Activated naive CD8-positive, alpha-beta T cell treated with anti-CD3 and anti-CD28 coated beads for 36 hours (primary cell): Measurements from ENCODE around the gene ZNF423. TPM values are rescaled to one million over a fixed set of nuclear protein-coding genes. Genes with fewer than 3 reads are reported as not detected.
"Not testable (repeated sequence)": the region's sequence is repeated elsewhere in the genome, so short reads cannot be mapped to it uniquely, and the experiment has no call there.

Experiments used
- DNase-seq: peaks from one replicate; pipeline ENCODE4 v3.0.0; 2021
- H3K27ac Mint-ChIP-seq: one replicate; pipeline ENCODE4 v1.8.0; 2022; ENCODE audit warnings: mild to moderate bottlenecking, moderate library complexity, mixed read lengths
- H3K27me3 Mint-ChIP-seq: one replicate; pipeline ENCODE4 v1.8.0; 2022; ENCODE audit warnings: mild to moderate bottlenecking, mixed read lengths
- H3K36me3 Mint-ChIP-seq: one replicate; pipeline ENCODE4 v1.8.0; 2021; ENCODE audit warnings: mild to moderate bottlenecking, mixed read lengths
- H3K4me1 Mint-ChIP-seq: one replicate; pipeline ENCODE4 v1.8.0; 2021; ENCODE audit warnings: mixed read lengths
- H3K4me3 Mint-ChIP-seq: one replicate; pipeline ENCODE4 v1.8.0; 2022; ENCODE audit warnings: mild to moderate bottlenecking, moderate library complexity, mixed read lengths
- H3K9me3 Mint-ChIP-seq: one replicate; pipeline ENCODE4 v1.8.0; 2022; ENCODE audit warnings: mixed read lengths
- total RNA-seq, 2 experiments: library from RNA; stranded (reverse); gene quantifications; one replicate each; pipeline ENCODE4 v1.2.3, GENCODE V29; 2021

ZNF423 gene
- total RNA-seq, 2 experiments from 2014 or later: not detected

DNA sequence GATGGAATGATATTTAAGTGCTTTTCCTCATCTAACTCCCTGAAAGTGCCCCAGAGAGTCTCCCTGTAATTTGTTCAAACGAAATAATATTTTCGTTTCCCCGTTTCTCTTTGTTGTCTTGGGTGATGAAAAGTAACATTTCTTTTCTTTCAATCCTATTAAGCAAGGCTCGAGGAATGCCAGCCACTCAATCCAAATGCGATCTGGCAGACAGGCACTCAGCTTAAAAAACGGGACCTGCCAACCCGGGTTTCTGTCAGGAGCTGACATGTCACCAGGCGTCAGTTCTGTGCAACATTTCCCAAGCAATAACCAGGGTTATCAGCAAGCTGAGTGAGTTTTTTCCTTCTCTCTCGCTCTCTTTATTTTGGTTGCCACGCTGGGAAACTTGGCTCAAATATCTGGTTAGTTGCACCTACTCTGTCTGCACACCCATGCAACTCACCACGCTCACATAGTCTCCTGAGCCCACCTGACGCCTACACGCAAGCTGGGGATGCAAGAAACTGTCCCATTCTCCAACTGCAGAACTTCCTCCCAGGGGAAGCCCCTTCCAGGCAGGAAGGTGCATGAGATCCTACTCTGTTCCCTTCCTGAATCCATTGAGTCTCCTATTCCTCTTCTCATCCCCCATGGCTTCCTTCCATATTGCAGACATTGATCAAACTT, 274.1 kb downstream of the ZNF423 start:
- no peak overlapping the region for H3K27ac Mint-ChIP-seq
- H3K4me3 Mint-ChIP-seq: no peak overlapping the region
- no peaks in the 10 kb centered on the region for H3K36me3 Mint-ChIP-seq
- H3K9me3 Mint-ChIP-seq: no peaks in the 10 kb centered on the region
- H3K27me3 Mint-ChIP-seq: no peaks in the 10 kb centered on the region
- no peak for DNase-seq
- no peaks in the 10 kb centered on the region for H3K4me1 Mint-ChIP-seq

GRCh38 chr16:49580751-49581303, 275.1 kb downstream of the ZNF423 start:
- no peaks in the 10 kb centered on the region for H3K9me3 Mint-ChIP-seq

DNA sequence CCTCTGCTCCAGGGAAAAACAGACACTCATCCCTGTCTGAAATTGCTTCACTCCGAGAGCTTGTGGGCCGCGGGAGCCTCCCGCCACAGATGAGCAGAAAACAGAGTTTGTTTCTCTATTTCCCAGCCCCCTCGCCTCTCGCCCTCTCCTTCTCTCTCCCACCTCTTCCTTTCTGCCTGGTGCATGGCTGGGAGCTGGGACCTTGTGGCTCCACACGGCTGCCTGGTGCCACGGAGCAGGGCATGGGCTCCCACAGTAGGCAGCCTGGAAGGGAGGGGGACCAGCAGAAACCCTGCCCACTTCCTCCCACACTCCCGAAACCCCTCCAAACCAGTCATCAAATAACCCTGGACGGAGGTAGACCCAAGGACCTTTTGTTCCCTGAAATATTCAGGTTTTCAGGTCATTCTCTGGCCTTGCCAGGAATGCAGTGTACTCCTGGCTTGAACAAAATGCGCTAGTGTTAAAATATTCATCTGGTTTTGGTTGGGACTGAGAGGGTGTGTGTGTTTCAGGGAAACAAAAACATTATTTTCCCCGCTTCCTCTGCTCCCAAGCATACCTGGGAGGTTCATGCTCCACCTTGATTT, 277.4 kb downstream of the ZNF423 start:
- Mint-ChIP-seq H3K4me1 (no peaks in the 10 kb centered on the region), H3K9me3 (no peaks in the 10 kb centered on the region), H3K27me3 (no peaks in the 10 kb centered on the region), H3K27ac (no peak overlapping the region), H3K36me3 (no peaks in the 10 kb centered on the region), H3K4me3 (no peak overlapping the region)
- DNase-seq: no peak

More at GRCh38 chr16:49580751-49581303, 275.1 kb downstream of the ZNF423 start:
- no peaks in the 10 kb centered on the region for H3K27me3 Mint-ChIP-seq
- H3K36me3 Mint-ChIP-seq: no peaks in the 10 kb centered on the region
- DNase-seq: no peak
- H3K27ac Mint-ChIP-seq: no peak overlapping the region
- no peak overlapping the region for H3K4me3 Mint-ChIP-seq
- H3K4me1 Mint-ChIP-seq: no peaks in the 10 kb centered on the region

- no peak for DNase-seq
Measured at GRCh38 chr16:49578018-49578417, 277.9 kb downstream of the ZNF423 start.

DNA sequence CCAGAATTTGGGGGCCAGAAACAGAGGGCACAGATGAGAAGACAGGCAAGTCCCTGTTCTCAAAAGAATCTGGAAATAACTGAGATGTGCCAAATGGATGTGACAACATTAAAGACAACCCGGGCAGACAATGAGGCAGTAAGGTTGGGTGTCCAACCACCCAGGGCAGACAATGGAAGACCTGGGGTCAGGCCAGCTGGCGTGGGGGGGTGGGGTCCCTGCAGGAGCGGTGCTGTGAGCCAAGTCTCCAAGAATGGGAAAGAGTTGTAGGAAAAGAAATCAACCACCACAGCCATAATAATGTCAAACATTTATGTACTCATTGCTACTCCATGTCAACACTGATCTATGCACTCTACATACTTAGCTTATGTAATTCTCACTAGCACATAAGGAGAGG, 279.0 kb downstream of the ZNF423 start:
- DNase-seq: no peak
- no peaks in the 10 kb centered on the region for H3K4me1 Mint-ChIP-seq
- no peak overlapping the region for H3K27ac Mint-ChIP-seq
- no peaks in the 10 kb centered on the region for H3K27me3 Mint-ChIP-seq
- H3K9me3 Mint-ChIP-seq: no peaks in the 10 kb centered on the region
- no peaks in the 10 kb centered on the region for H3K36me3 Mint-ChIP-seq
- no peak overlapping the region for H3K4me3 Mint-ChIP-seq

More at GRCh38 chr16:49578018-49578417, 277.9 kb downstream of the ZNF423 start:
- Mint-ChIP-seq H3K36me3 (no peaks in the 10 kb centered on the region), H3K4me3 (no peak overlapping the region), H3K9me3 (no peaks in the 10 kb centered on the region), H3K27ac (no peak overlapping the region), H3K4me1 (no peaks in the 10 kb centered on the region), H3K27me3 (no peaks in the 10 kb centered on the region)

DNA sequence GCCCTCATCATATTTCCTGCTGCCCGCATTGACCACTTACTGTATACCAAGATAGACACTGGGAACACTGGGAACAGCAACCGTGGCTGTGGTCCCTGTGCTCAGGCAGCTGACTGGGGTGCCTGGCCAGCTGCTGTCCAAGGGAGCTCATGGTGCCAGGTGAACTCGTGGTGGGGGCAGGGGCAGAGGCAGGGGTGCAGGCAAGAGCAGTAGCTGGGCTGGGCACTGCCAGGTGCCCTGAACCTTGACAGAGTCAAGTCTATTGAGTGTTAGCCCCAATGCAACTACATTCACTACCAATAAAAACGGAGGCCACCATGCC, 279.8 kb downstream of the ZNF423 start:
- no peak overlapping the region for H3K27ac Mint-ChIP-seq
- no peaks in the 10 kb centered on the region for H3K4me1 Mint-ChIP-seq
- H3K36me3 Mint-ChIP-seq: no peaks in the 10 kb centered on the region
- no peaks in the 10 kb centered on the region for H3K27me3 Mint-ChIP-seq
- no peaks in the 10 kb centered on the region for H3K9me3 Mint-ChIP-seq
- no peak overlapping the region for H3K4me3 Mint-ChIP-seq
- DNase-seq: no peak

GRCh38 chr16:49575346-49576172, 280.4 kb downstream of the ZNF423 start:
- Mint-ChIP-seq H3K4me3 (no peak overlapping the region), H3K4me1 (no peaks in the 10 kb centered on the region), H3K27me3 (no peaks in the 10 kb centered on the region), H3K36me3 (no peaks in the 10 kb centered on the region), H3K27ac (no peak overlapping the region), H3K9me3 (no peaks in the 10 kb centered on the region)
- DNase-seq: no peak

- DNase-seq: no peak
- Mint-ChIP-seq H3K4me1 (no peaks in the 10 kb centered on the region), H3K27ac (no peak overlapping the region), H3K9me3 (no peaks in the 10 kb centered on the region), H3K27me3 (no peaks in the 10 kb centered on the region), H3K36me3 (no peaks in the 10 kb centered on the region), H3K4me3 (no peak overlapping the region)
Measured at GRCh38 chr16:49574826-49575225, 281.1 kb downstream of the ZNF423 start.

GRCh38 chr16:49567950-49568349, 288.0 kb downstream of the ZNF423 start:
- H3K9me3 Mint-ChIP-seq: no peaks in the 10 kb centered on the region
- no peaks in the 10 kb centered on the region for H3K36me3 Mint-ChIP-seq
- H3K4me1 Mint-ChIP-seq: no peaks in the 10 kb centered on the region
- peaks cover 3% of the 10 kb centered on the region for H3K27me3 Mint-ChIP-seq
- no peak overlapping the region for H3K27ac Mint-ChIP-seq
- no peak overlapping the region for H3K4me3 Mint-ChIP-seq
- no peak for DNase-seq

GRCh38 chr16:49566432-49566831, 289.5 kb downstream of the ZNF423 start:
- Mint-ChIP-seq H3K36me3 (no peaks in the 10 kb centered on the region), H3K4me3 (no peak overlapping the region), H3K27ac (no peak overlapping the region)

DNA sequence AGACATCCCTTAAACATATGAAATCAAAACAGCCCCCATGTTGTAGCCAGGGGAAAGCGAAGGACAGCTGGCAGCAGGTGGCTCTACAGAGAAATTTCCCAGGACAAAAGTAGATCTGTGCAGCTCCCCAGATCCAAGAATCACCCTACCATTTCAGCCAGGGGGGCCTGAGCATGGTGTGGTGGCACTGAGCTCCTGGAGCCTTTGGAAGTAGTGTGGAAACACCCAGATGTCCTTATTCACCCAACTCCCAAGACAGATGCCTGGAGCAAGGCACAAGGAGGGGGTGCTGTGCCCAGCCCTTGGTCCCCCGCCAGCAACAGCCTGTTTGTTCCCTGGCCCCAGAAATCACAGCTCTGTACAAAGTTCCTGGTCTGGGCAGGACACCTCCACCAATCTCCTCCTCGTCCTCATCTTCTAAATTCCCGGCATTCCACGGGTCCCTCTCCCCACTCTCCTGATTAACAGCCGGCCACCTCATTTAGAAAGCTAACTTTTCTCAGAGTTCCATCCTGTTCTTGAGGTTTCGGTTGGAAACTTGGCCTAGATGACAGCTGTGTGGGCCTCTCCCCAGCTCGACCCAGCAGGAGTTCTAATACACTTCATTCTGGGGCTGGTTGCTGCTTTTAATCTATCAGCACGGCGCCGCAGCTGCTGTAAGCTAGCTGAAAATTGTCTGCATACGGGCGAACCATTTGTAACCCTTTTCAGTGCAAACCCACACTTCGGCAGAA, 291.2 kb downstream of the ZNF423 start:
- Mint-ChIP-seq H3K4me3 (no peak overlapping the region), H3K27ac (no peak overlapping the region), H3K36me3 (no peaks in the 10 kb centered on the region), H3K27me3 (peaks cover 3% of the 10 kb centered on the region), H3K4me1 (no peaks in the 10 kb centered on the region), H3K9me3 (no peaks in the 10 kb centered on the region)
- no peak for DNase-seq

More at GRCh38 chr16:49566432-49566831, 289.5 kb downstream of the ZNF423 start:
- Mint-ChIP-seq H3K9me3 (no peaks in the 10 kb centered on the region), H3K4me1 (no peaks in the 10 kb centered on the region), H3K27me3 (peaks cover 3% of the 10 kb centered on the region)
- no peak for DNase-seq

GRCh38 chr16:49563666-49564065, 292.2 kb downstream of the ZNF423 start:
- Mint-ChIP-seq H3K27ac (peak overlapping the region; percentile 40), H3K4me1 (no peaks in the 10 kb centered on the region), H3K9me3 (no peaks in the 10 kb centered on the region), H3K4me3 (no peak overlapping the region), H3K36me3 (no peaks in the 10 kb centered on the region), H3K27me3 (peaks cover 3% of the 10 kb centered on the region)
- DNase-seq: no peak

DNA sequence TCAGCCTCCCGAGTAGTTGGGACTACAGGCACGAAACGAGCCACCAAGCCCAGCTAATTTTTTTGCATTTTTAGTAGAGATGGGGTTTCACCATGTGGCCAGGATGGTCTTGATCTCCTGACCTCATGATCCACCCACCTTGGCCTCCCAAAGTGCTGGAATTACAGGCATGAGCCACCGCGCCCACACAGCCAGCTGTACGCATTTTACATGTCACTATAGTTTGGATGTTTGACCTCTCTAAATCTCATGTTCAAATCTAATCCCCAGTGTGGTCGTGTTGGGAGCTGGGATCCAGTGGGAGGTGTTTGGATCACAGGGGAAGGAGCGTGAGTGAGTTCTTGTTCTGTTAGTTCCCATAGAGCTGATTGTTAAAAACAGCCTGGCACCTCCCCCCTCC, 293.0 kb downstream of the ZNF423 start:
- not testable (repeated sequence) for H3K9me3 Mint-ChIP-seq, H3K27me3 Mint-ChIP-seq, DNase-seq, H3K36me3 Mint-ChIP-seq, H3K4me1 Mint-ChIP-seq, H3K27ac Mint-ChIP-seq, H3K4me3 Mint-ChIP-seq

DNA sequence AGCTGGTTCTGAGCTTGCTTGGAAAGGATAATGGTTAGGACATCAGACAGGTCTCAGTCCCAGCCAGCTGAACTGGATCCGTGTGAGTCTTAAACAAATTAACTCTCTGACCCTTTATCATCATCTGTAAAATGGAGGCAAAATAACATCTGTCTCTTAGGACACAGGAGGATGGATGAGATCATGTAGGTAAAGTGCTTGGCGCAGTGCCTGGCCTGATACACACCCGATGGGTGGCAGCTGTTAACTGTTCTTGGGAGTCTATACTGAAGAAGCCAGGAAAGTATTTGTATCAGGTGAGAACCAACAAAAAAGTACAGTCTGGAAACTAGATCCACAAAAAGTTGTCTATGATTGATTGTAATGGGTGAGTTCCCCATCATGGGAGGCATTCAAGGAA, 293.7 kb downstream of the ZNF423 start:
- Mint-ChIP-seq H3K27me3 (no peaks in the 10 kb centered on the region), H3K27ac (no peak overlapping the region), H3K4me1 (no peaks in the 10 kb centered on the region), H3K9me3 (no peaks in the 10 kb centered on the region), H3K36me3 (no peaks in the 10 kb centered on the region), H3K4me3 (no peak overlapping the region)
- DNase-seq: no peak
